Stimulated activated naive B cell treated with anti-CD40 and anti-IgM and Interleukin-4, amounts not matched to agents 10 μg/mL and 1 μg/mL and 100 μg/mL, for 72 hours (primary cell): ENCODE measurements around the gene IQCH.

ENCODE experiments used
- ATAC-seq, 2 donors: fragments of 150-1000 bp; cut with Tn5 transposase; replicated peaks; 2 replicates each; pipeline ENCODE4 v1.10.0; 2021; ENCODE audit warnings: moderate library complexity in 1 of 2
- DNase-seq: peaks from one replicate; pipeline ENCODE4 v3.0.0; 2021
- H3K27ac Mint-ChIP-seq: one replicate; pipeline ENCODE4 v1.8.0; 2022; ENCODE audit warnings: mild to moderate bottlenecking, mixed read lengths
- H3K27me3 Mint-ChIP-seq, 2 donors: one replicate each; pipeline ENCODE4 v1.8.0; 2022; ENCODE audit warnings: mixed read lengths in 2 of 2
- H3K36me3 Mint-ChIP-seq, 2 donors: one replicate each; pipeline ENCODE4 v1.8.0; 2022; ENCODE audit warnings: mixed read lengths in 2 of 2, mild to moderate bottlenecking in 1 of 2
- H3K4me1 Mint-ChIP-seq, 2 donors: one replicate each; pipeline ENCODE4 v1.8.0; 2022; ENCODE audit warnings: mixed read lengths in 2 of 2, mild to moderate bottlenecking in 1 of 2
- H3K4me3 Mint-ChIP-seq, 2 donors: one replicate each; pipeline ENCODE4 v1.8.0; 2022; ENCODE audit warnings: mild to moderate bottlenecking in 2 of 2, mixed read lengths in 2 of 2, moderate library complexity in 1 of 2
- H3K9me3 Mint-ChIP-seq, 2 donors: one replicate each; pipeline ENCODE4 v1.8.0; 2022; ENCODE audit warnings: mixed read lengths in 2 of 2, mild to moderate bottlenecking in 1 of 2

IQCH gene

DNA sequence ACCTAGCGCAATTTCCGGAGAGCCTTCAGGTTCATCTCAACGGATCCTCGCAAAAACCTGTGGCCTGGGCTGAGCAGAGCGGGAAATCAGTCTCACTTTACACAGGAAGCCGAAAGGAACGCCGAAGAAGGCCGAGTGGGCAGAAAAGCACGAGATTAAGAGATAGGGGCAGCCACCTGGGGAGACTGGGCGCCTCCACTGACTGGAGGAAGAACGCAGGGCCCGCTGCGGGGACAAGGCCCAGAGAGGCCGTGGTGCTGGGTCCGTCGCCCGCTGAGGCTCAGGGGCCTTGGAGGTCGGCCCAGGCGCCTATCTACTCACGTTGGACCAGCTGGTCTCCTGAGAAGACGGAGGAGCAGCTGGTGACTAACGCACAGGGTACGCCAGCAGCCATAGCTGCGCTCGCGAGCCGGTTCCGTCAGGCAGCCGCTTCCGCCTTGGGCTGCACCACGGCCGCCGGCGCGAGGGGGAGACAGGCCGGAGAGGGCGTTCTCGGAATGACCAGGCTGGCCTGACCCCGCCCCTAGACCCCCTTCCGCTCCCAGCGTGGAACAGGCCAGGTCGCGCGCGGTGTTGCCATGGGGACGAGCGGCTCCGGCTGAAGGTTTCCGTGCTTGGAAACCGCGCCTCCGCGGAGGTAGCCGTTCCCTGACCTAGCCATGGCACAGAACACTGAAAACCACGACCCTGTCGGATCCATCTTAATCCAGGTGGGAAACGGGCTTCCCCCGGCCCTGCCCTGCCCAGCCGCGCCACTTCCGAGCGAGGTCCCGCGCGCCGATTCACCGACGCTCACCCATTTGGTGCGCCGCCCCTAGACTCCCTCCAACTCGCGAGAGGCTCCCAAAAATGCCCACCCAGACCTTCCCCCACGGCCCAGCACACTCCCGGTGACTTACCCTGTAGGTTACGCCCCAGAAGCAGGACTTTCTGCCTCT is at the start of gene IQCH, which contains the start of gene AAGAB:
Gene IQCH, plus strand, starts transcription at position 549 of the 938 bp plus-strand sequence. Its CDS starts 111 bp downstream, at position 660.
Gene AAGAB, minus strand, starts transcription at position 424 of the 938 bp plus-strand sequence. Its CDS starts 30 bp downstream, at position 394.
- ATAC-seq, result peak; percentile 95 to 96
- peaks cover 18 to 42% of the 10 kb centered on the region in 2 donors for H3K4me1 Mint-ChIP-seq

DNA sequence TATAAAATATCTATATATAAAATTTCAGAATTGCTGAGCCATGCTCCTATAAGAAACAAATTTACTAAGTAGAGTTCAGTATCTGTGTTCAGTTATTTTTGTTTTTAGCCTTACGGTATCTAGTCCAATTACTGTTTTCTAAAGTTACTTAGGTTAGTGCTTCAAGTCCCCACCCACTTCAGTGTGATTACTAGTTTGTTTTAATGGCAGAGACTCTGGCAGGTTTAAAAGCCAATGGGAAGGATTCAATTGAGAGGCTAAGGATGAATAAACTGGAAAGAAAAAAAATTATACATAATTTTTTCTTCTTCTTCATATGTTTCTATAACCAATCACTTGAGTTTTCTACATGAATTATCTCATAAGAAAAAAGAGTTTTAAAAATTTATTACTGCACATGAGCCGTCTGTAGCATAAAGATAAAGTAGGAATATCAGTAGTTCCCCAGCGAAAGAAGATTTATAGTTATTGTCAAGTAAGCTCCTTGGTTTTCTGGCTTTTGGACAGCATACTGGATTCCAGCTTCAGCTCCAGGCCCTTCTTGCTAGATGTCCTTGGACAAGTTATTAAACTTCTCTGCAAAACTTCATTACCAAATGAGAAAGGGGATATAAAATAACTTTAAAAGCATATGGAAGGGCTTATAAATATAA is 46.9 kb upstream of the IQCH start:
- Mint-ChIP-seq H3K27me3 (no peaks in the 10 kb centered on the region), H3K9me3 (no peaks in the 10 kb centered on the region), H3K4me3 (no peak overlapping the region), H3K4me1 (peaks cover 0 to 3% of the 10 kb centered on the region in 2 donors), H3K36me3 (peaks cover 38 to 52% of the 10 kb centered on the region in 2 donors), H3K27ac (no peak overlapping the region)
- ATAC-seq (no peak), DNase-seq (no peak)

More for the DNA sequence above, at the start of gene IQCH, which contains the start of gene AAGAB:
- no peaks in the 10 kb centered on the region for H3K9me3 Mint-ChIP-seq
- peak; percentile 99 for DNase-seq
- peak within 1 kb of the TSS; percentile 87 to 97 for H3K4me3 Mint-ChIP-seq
- peaks cover 0 to 5% of the 10 kb centered on the region in 2 donors for H3K27me3 Mint-ChIP-seq
- H3K27ac Mint-ChIP-seq, result peak within 1 kb of the TSS; percentile 98
- peaks cover 4 to 9% of the 10 kb centered on the region in 2 donors for H3K36me3 Mint-ChIP-seq

DNA sequence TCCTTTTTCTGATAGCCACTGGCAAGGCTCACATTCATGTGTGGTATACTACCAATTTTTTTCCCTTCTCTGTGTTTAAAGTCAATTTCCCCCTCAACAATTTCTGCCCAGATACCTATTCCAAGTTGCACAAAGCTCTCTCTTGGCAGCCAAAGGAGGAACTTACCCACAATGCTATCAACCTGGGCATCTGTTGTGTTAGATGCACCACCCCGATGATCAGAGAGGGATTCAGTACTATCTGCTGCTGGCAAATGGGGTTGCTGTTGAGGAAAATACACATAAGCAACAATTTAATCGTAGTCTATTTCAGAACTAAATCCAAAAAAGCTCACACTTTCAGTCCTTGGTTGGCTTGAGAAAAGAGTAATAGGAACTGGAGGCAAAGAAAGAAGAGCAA is 46.2 kb upstream of the IQCH start:
- H3K4me1 Mint-ChIP-seq, result peaks cover 0 to 3% of the 10 kb centered on the region in 2 donors
- no peaks in the 10 kb centered on the region for H3K9me3 Mint-ChIP-seq
- no peak overlapping the region for H3K4me3 Mint-ChIP-seq
- H3K36me3 Mint-ChIP-seq, result peaks cover 33 to 48% of the 10 kb centered on the region in 2 donors
- ATAC-seq (no peak), DNase-seq (no peak)
- no peak overlapping the region for H3K27ac Mint-ChIP-seq
- H3K27me3 Mint-ChIP-seq, result no peaks in the 10 kb centered on the region

DNA sequence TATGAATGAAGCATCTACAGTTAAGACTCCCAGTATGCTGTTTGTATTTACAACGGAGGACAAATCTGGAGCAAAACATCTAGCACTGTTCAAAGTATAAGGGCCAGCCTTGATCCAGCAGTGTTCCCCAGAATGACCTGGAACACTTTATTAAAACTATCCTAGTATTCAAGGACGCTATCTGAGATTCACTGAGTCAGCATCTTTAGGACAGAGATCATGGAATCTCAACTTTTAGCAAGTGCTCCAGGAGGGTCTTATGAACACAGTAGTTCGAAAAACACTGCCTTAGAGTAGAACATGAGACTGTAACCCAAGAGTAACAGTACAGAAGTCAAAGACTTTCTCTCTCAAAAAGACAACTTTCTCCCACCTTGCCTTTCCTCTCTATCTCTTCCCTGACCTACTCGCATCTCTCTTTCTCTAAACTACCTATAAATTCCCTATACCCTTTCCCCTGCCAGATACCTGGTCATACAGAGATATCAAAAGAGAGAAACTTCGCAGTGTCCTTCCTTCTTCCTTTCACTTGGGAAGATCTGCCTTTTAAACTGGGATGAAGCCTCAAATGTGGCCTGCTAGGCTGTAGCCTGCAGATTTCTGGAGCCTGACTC is 43.9 kb upstream of the IQCH start:
- H3K27me3 Mint-ChIP-seq, result no peaks in the 10 kb centered on the region
- DNase-seq (no peak), ATAC-seq (no peak)
- H3K4me3 Mint-ChIP-seq, result no peak overlapping the region
- peaks cover 0 to 3% of the 10 kb centered on the region in 2 donors for H3K4me1 Mint-ChIP-seq
- no peaks in the 10 kb centered on the region for H3K9me3 Mint-ChIP-seq
- peaks cover 20 to 35% of the 10 kb centered on the region in 2 donors for H3K36me3 Mint-ChIP-seq
- no peak overlapping the region for H3K27ac Mint-ChIP-seq

DNA sequence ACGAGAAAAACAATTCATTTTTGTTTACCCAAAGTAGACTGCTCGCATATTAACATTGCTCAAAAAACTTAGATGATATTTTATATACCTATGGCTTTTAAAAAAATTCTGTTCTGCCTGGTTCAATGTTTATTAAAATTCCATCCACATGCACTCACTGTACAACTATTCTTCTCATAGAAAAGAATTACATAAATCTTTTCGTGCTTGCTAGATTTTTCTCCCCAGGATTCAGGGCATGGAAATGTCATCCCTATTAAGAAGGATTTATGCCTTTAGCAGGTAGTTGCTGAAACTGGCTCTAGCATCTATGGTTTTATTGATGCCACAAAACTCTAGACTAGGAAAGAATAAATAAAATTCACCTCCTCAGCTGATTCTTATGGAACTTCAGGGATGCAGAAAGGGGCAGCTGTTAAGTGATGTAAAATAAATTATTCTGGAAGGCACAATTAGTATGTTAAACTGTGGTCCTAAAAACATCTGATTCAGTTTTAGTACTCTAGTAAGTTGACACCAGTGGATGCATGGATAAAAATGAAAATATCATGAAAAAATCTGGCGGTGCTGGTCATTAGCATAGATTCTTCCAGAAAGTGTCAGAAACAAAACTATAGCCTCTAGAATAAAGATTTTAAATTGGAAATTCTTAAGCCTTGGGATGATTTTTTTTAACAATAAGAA is 41.8 kb upstream of the IQCH start:
- peaks cover 14 to 32% of the 10 kb centered on the region in 2 donors for H3K36me3 Mint-ChIP-seq
- peaks cover 0 to 3% of the 10 kb centered on the region in 2 donors for H3K4me1 Mint-ChIP-seq
- no peaks in the 10 kb centered on the region for H3K27me3 Mint-ChIP-seq
- no peak overlapping the region for H3K27ac Mint-ChIP-seq
- no peaks in the 10 kb centered on the region for H3K9me3 Mint-ChIP-seq
- ATAC-seq (no peak), DNase-seq (no peak)
- H3K4me3 Mint-ChIP-seq, result no peak overlapping the region

DNA sequence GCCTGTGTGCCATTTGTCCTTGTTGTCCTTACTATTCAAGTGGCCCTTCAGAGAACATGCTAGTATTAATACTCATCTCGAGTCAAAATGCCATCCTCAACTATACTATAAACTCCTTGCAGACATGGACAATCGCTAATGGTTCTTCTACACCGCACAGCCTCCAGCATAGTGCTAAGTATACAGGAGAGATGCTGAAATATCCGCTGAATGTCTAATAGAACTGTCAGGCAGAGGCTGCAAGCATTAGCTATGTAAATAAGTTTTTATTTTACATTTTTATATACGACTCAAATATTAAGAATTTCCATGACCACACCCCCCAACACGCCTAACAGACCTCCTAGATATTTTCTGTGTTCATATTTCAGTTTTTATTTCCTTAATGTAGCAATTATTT is 39.5 kb upstream of the IQCH start:
- H3K4me1 Mint-ChIP-seq, result peaks cover 0 to 3% of the 10 kb centered on the region in 2 donors

DNA sequence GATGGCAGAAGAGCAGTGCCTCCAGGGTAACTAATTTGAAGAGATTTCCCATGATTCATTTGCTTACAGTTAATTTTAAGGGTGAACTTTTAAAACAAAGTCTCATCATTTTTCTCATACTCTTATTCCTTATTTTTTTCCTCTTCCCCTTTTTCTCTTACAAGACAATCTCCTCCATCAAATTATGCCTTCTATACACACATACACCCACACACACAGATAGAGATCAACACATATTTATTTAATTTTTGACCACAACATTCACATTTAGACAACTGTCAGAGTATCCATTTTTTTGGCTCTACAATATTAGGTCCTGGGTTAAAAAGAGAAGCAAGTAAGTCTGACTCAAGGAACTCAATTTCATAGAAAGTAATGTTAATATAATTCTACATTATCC is 37.7 kb upstream of the IQCH start:
- Mint-ChIP-seq H3K27me3 (no peaks in the 10 kb centered on the region), H3K9me3 (no peaks in the 10 kb centered on the region), H3K4me3 (no peak overlapping the region), H3K4me1 (no peaks in the 10 kb centered on the region), H3K27ac (no peak overlapping the region), H3K36me3 (peaks cover 19 to 34% of the 10 kb centered on the region in 2 donors)
- ATAC-seq (no peak), DNase-seq (no peak)

More for the DNA sequence above, 39.5 kb upstream of the IQCH start:
- H3K27ac Mint-ChIP-seq, result no peak overlapping the region
- DNase-seq, result no peak
- no peak overlapping the region for H3K4me3 Mint-ChIP-seq
- no peak for ATAC-seq
- no peaks in the 10 kb centered on the region for H3K9me3 Mint-ChIP-seq
- peaks cover 15 to 40% of the 10 kb centered on the region in 2 donors for H3K36me3 Mint-ChIP-seq
- H3K27me3 Mint-ChIP-seq, result no peaks in the 10 kb centered on the region

DNA sequence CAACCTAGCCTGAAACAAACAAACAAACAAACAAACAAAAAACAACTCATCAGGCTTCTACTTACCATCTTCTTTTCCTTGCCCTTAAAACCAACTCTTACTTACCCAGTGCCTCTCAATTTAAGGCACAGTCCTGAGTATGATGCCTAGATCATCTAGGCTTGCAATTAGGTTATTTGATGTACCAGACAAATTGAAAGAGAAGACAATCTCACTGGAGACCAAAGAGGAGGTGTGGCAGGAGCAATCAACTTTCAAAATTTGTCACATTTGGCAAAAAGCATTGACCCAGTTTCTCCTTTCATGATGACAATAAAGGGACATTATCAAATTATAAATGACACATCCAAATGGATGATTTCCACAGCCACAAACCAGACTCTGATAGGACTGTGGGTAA is 36.2 kb upstream of the IQCH start:
- Mint-ChIP-seq H3K27ac (peak overlapping the region; percentile 10), H3K36me3 (peaks cover 19 to 34% of the 10 kb centered on the region in 2 donors), H3K4me1 (no peaks in the 10 kb centered on the region), H3K27me3 (no peaks in the 10 kb centered on the region), H3K9me3 (no peaks in the 10 kb centered on the region), H3K4me3 (no peak overlapping the region)
- ATAC-seq, result no peak
- no peak for DNase-seq

DNA sequence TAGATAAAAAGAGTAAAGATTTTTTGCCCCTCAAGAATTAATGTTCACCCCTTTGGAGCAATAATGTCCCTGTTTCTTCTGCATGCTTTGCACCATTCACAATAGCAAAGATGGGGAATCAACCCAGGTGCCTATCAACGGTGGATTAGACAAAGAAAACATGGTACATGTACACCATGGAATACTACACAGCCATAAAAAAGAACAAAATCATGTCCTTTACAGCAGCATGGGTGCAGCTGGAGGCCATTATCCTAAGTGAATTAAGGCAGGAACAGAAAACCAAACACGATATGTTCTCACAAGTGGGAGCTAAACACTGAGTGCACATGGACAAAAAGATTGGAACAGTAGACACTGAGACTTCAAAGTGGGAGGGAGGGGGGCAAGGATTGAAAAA is 35.3 kb upstream of the IQCH start:
- ATAC-seq (no peak), DNase-seq (no peak)
- H3K9me3 Mint-ChIP-seq, result no peaks in the 10 kb centered on the region
- no peaks in the 10 kb centered on the region for H3K27me3 Mint-ChIP-seq
- peaks cover 17 to 34% of the 10 kb centered on the region in 2 donors for H3K36me3 Mint-ChIP-seq
- no peak overlapping the region for H3K4me3 Mint-ChIP-seq
- H3K4me1 Mint-ChIP-seq, result no peaks in the 10 kb centered on the region
- H3K27ac Mint-ChIP-seq, result no peak overlapping the region

DNA sequence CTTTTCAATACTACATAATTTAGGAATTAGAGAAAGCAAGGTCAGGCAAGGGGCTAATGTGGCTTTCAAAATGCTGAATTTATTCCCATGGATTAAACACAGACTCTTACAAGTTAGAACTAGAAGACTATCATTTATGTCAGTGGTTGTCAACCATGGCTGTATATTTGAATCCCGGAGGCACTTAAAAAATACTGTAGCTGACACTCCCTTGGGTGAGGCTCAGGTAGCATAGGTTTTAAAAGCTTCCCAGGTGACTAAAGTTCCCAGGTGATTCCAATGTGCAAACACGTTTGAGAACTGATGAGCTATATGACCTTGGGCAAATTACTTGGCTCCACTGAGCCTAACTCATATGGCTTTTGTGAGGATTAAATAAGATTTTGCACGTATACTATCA is 29.7 kb upstream of the IQCH start:
- peaks cover 7 to 9% of the 10 kb centered on the region in 2 donors for H3K4me1 Mint-ChIP-seq
- no peak for ATAC-seq
- H3K9me3 Mint-ChIP-seq, result no peaks in the 10 kb centered on the region
- no peak overlapping the region for H3K27ac Mint-ChIP-seq
- no peak for DNase-seq
- H3K27me3 Mint-ChIP-seq, result no peaks in the 10 kb centered on the region
- no peak overlapping the region for H3K4me3 Mint-ChIP-seq
- peaks cover 21% of the 10 kb centered on the region in 2 donors for H3K36me3 Mint-ChIP-seq

DNA sequence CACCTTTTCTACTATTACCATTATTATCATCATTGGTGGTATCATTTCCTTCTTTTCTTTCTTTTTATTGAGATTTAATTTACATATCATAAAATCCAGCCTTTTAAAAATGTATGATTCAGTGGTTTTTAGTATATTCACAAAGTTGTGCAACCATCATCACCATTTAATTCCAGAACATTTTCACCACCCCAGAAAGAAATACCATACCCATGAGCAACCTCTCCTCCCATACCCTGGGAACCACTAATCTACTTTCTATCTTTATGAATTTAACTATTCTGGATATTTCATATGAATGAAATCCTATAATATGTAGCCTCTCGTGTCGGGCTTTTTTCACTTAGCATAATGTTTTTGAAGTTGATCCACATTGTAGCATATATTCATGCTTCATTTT is 29.2 kb upstream of the IQCH start:
- no peak for ATAC-seq
- DNase-seq, result no peak
- peaks cover 7 to 9% of the 10 kb centered on the region in 2 donors for H3K4me1 Mint-ChIP-seq

DNA sequence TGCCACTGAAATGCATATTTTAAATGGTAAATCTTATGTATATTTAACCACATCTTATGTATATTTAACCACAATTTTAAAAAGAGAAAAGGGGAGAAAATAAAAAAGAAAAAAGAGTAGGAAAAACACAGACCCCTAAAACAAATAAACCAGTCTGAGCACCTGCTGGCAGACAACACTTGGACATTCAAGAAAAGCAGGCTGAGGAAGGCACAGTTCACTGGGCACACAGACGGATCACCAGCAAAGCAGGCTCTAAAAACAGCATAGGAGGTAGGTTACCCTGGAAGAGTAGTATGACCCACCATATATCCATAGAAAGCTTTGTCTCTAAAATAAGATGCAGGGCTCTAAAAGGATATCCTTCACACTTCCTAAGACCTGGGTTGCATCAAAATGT is 27.2 kb upstream of the IQCH start:
- DNase-seq (no peak), ATAC-seq (no peak)
- H3K4me3 Mint-ChIP-seq, result no peak overlapping the region
- peaks cover 34 to 38% of the 10 kb centered on the region in 2 donors for H3K36me3 Mint-ChIP-seq
- no peaks in the 10 kb centered on the region for H3K27me3 Mint-ChIP-seq
- H3K9me3 Mint-ChIP-seq, result no peaks in the 10 kb centered on the region
- peaks cover 7 to 9% of the 10 kb centered on the region in 2 donors for H3K4me1 Mint-ChIP-seq
- no peak overlapping the region for H3K27ac Mint-ChIP-seq

More for the DNA sequence above, 29.2 kb upstream of the IQCH start:
- Mint-ChIP-seq H3K27ac (no peak overlapping the region), H3K36me3 (peaks cover 24 to 25% of the 10 kb centered on the region in 2 donors), H3K9me3 (no peaks in the 10 kb centered on the region), H3K4me3 (no peak overlapping the region), H3K27me3 (no peaks in the 10 kb centered on the region)

DNA sequence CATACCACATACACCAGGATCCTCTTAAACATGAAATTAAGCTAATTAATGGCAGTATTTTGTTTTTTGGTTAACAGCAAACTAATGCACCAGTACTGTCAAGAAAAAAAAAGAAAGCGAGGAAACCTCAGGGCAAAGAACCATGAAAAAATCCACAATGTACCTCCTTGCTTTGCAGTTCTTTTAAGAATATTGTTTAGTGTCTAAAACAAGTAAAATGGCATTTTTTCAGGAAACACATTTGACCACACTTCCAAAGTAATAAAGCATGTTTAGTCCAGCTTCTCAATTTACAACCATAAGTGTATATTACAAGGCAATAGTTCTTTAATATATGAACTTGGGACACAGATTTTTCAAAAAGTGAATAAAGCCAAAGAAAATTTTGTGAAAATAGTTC is 26.7 kb upstream of the IQCH start:
- DNase-seq, result no peak
- H3K36me3 Mint-ChIP-seq, result peaks cover 38 to 42% of the 10 kb centered on the region in 2 donors
- H3K9me3 Mint-ChIP-seq, result no peaks in the 10 kb centered on the region
- no peak for ATAC-seq
- H3K27ac Mint-ChIP-seq, result no peak overlapping the region
- H3K27me3 Mint-ChIP-seq, result no peaks in the 10 kb centered on the region
- H3K4me1 Mint-ChIP-seq, result peaks cover 8 to 9% of the 10 kb centered on the region in 2 donors
- H3K4me3 Mint-ChIP-seq, result no peak overlapping the region

DNA sequence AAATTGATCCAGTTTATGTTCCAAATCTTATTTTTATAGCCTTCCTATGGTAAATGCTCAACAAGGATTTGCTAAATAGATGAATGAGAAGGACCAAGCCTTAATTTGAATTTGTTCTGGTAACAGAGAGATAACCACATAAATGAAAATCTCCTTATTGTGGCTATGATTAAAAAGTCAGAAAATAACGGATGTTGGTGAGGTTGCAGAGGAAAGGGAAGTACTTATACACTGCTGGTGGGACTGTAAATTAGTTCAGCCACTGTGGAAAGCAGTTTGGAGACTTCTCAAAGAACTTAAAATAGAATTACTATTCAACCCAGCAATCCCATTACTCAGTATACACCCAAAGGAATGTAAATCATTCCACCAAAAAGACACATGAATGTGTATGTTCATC is 26.3 kb upstream of the IQCH start:
- DNase-seq, result no peak
- Mint-ChIP-seq H3K4me1 (peaks cover 8 to 9% of the 10 kb centered on the region in 2 donors), H3K4me3 (no peak overlapping the region), H3K27me3 (no peaks in the 10 kb centered on the region), H3K27ac (no peak overlapping the region), H3K36me3 (peaks cover 43 to 46% of the 10 kb centered on the region in 2 donors), H3K9me3 (no peaks in the 10 kb centered on the region)
- ATAC-seq, result no peak
